ENCODE results near the gene GPR3. TPM values are rescaled to one million over a fixed set of nuclear protein-coding genes. Genes with fewer than 3 reads are reported as not detected.
A peak's percentile ranks its signal among the peaks of the same experiment; 100 is the strongest.

The GPR3 gene
- total RNA-seq, 1 donor from 2014 or later, result not detected

DNA sequence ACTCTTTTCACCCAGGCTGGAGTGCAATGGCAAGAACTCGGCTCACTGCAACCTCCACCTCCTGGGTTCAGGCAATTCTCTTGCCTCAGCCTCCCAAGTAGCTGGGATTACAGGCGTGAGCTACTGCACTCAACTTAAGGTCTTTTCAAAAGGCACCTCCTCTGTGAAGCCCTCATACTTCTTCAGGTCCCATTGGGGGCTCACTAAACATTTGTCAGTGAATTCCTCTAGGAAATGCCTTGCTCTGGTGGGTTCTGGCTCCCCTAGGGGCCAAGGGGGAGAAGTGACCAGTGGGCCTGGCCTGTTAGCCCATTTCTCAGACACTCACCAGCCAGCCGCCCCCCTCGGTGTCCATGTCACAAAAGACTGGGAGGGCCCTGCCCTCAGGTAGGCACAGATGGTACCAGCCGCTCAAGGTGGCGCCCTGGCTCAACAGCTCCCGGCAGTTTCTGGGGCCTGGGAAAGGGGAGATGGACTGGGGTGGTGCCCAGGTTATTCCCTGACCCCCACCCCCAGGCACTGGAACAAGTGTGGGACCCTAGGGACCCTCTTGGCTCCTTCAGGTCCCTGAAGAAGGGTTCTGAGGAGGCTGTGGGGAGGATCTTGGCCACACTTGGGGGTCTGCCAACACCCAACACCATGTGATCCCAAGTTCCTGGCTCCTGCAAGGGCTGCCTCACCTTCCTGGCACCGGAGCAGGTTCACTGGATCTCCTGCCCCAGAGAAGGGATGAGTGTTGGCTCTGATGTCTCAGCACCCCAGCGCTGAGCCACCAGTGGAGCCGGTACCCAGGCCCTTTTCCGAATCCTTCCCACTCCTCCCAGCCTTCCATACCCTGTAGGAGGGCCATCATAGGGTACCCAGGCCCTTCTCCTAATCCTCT lies 19.4 kb upstream of the GPR3 start:
- H3K27me3 ChIP-seq (ENCODE audit: control insufficient read depth, insufficient read depth, low read length), result no peaks in the 10 kb centered on the region
- DNase-seq (ENCODE audit: low read depth), result no peak
- no peak overlapping the region for H3K4me3 ChIP-seq (ENCODE audit: low read depth, low read length)
- H3K36me3 ChIP-seq (ENCODE audit: control insufficient read depth, insufficient read depth, low read length), result no peaks in the 10 kb centered on the region
- TF ChIP-seq, protein P1, sequence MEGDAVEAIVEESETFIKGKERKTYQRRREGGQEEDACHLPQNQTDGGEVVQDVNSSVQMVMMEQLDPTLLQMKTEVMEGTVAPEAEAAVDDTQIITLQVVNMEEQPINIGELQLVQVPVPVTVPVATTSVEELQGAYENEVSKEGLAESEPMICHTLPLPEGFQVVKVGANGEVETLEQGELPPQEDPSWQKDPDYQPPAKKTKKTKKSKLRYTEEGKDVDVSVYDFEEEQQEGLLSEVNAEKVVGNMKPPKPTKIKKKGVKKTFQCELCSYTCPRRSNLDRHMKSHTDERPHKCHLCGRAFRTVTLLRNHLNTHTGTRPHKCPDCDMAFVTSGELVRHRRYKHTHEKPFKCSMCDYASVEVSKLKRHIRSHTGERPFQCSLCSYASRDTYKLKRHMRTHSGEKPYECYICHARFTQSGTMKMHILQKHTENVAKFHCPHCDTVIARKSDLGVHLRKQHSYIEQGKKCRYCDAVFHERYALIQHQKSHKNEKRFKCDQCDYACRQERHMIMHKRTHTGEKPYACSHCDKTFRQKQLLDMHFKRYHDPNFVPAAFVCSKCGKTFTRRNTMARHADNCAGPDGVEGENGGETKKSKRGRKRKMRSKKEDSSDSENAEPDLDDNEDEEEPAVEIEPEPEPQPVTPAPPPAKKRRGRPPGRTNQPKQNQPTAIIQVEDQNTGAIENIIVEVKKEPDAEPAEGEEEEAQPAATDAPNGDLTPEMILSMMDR (IDR thresholded peaks at IDR 0.05; ENCODE audit: insufficient read depth, low read length, severe bottlenecking), result peak; percentile 15
- no peak for FAIRE-seq

DNA sequence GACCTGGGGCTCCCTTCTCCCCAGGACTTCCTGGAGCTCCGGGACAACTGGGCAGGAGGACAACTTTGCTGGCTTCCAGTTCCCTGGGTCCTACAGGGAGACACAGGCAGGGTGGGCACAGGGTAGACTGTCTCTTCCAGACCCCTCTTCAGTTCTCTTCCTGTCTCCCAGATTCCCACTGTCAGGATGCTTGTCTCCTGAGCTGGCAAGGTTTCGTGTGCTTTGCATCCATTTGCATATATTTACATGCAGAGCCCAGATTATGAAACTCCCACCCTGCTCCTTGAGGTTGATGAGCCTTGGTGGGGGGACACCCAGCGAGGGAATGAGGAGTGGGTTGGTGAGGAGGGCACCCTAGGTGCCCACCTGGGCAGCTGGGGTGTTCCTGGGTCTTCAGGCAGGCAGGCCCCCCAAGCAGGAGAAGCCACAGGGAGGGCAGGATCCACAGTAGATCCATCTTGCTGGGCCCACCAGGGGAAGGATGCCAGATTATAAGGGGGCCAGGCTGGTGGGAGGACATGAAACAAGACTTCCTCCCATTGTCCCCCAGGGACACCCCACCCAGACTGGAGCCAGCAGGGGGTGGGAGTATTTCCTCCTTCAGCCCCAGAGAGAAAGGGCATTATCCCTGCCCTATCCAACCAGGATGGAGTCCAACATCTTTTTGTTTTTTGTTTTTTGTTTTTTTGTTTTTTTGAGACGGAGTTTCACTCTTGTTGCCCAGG lies 17.9 kb upstream of the GPR3 start, which contains the start of gene FCN3:
Gene FCN3 (minus strand): TSS at position 463 of the 725 bp plus-strand sequence. CDS start 6 bp downstream, at position 457.
- TF ChIP-seq, protein P1 (IDR thresholded peaks at IDR 0.05; ENCODE audit: insufficient read depth, low read length, severe bottlenecking), result no peak
- H3K4me3 ChIP-seq (ENCODE audit: low read depth, low read length), result no peak within 1 kb of the TSS
- no peaks in the 10 kb centered on the region for H3K27me3 ChIP-seq (ENCODE audit: control insufficient read depth, insufficient read depth, low read length)
- no peaks in the 10 kb centered on the region for H3K36me3 ChIP-seq (ENCODE audit: control insufficient read depth, insufficient read depth, low read length)
- DNase-seq (ENCODE audit: low read depth), result no peak
- no peak for FAIRE-seq

DNA sequence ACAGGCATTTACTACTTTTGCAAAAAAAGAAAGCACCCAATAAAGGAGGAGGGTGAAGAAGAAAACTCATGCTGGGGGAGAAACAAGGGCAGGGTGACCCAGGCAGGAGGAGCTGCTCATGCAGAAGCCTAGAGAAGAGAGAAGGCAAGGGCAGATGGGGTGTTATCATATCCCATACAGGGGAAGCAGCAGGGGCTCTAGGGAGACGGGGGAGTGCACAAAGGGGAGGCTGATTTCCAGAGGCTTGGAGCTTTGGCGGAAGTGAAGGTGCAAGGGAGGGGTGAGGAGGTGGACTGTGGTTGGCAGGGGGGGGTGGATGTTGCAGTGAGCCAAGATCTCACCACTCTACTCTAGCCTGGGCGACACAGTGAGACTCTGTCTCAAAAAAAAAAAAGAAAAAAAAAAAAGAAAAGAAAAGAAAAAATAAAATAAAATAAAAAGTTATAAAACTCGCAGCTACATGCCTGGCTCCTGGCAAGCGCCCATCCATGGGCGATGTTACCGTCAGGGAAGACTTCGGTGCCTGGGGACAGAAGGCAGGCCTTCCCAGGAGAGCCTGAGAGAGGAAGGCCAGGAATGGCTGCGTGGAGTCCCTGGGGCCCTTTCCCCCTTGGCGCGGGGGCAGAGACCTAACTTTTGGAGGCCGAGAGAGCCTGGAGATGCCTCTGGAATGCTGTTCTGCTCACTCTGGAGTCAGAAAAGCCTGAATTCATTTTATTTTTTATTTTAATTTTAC lies 14.5 kb upstream of the GPR3 start:
- Histone ChIP-seq H3K36me3 (ENCODE audit: control insufficient read depth, insufficient read depth, low read length) (no peaks in the 10 kb centered on the region), H3K4me3 (ENCODE audit: low read depth, low read length) (no peak overlapping the region), H3K27me3 (ENCODE audit: control insufficient read depth, insufficient read depth, low read length) (no peaks in the 10 kb centered on the region)
- DNase-seq (ENCODE audit: low read depth) (no peak), FAIRE-seq (no peak)
- TF ChIP-seq, protein P1 (IDR thresholded peaks at IDR 0.05; ENCODE audit: insufficient read depth, low read length, severe bottlenecking), result no peak

DNA sequence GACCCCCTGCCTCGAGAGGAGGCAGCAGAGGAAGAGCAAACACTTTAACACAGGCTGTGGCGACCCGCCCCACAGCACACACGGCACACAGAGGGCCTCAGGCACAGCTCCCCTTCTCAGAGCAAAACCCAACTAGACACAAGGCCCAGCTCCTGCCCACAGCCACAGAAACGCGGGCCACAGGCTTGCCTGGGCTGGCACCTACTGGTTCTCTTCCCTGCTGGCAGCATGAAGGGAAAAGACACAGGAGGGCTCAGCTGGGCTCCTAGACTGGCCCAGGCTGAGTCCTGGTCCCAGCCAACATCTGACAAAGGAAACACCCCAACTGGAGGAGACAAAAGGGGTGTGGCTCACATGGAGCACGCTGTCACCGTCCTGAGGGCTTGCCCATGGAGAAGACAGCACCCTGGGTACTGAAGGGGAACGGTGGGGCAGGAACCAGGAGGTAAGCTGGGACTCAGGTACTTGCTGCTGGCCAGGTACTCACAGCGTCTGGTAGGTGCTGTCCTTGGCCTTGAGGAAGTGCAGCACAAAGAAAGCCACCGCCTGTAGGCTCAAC lies 12.8 kb upstream of the GPR3 start:
- no peaks in the 10 kb centered on the region for H3K27me3 ChIP-seq (ENCODE audit: control insufficient read depth, insufficient read depth, low read length)
- H3K4me3 ChIP-seq (ENCODE audit: low read depth, low read length), result no peak overlapping the region
- H3K36me3 ChIP-seq (ENCODE audit: control insufficient read depth, insufficient read depth, low read length), result no peaks in the 10 kb centered on the region
- no peak for FAIRE-seq
- no peak for DNase-seq (ENCODE audit: low read depth)
- TF ChIP-seq, protein P1 (IDR thresholded peaks at IDR 0.05; ENCODE audit: insufficient read depth, low read length, severe bottlenecking), result peak; percentile 19

DNA sequence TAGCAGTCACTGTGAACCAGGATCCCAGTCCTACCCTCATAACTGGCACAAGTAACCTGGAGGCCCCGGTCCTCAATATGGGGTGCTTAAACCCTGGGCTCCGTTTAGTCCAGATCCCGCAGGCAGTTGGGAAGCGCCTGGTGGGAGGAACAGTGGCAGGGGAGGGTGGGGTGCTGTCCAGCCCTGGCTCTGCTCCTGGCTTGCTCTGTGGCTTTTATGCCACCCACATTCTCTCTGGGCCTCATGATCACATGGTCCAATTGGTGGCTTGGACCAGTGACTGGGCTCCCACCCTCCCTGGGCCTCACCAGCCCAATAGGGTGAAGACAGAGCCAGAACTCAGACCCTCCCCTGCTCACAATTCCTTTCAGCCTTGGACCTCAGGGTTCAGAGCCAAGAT lies 12.2 kb upstream of the GPR3 start:
- Histone ChIP-seq H3K36me3 (ENCODE audit: control insufficient read depth, insufficient read depth, low read length) (no peaks in the 10 kb centered on the region), H3K27me3 (ENCODE audit: control insufficient read depth, insufficient read depth, low read length) (no peaks in the 10 kb centered on the region), H3K4me3 (ENCODE audit: low read depth, low read length) (no peak overlapping the region)
- no peak for FAIRE-seq
- TF ChIP-seq, protein P1 (IDR thresholded peaks at IDR 0.05; ENCODE audit: insufficient read depth, low read length, severe bottlenecking), result no peak
- no peak for DNase-seq (ENCODE audit: low read depth)
